ENCODE measurements around the gene SLC7A5. TPM values are rescaled to one million over a fixed set of nuclear protein-coding genes. Genes with fewer than 3 reads are reported as not detected.

Gene SLC7A5
- total and polyA plus RNA-seq, 2 experiments from 2014 or later = 5.4 to 8.2 TPM

- Histone ChIP-seq H3K4me1 (ENCODE audit: low read depth) (peaks cover 6% of the 10 kb centered on the region), H3K36me3 (no peaks in the 10 kb centered on the region), H3K27me3 (no peaks in the 10 kb centered on the region), H3K27ac (no peak overlapping the region), H3K9me3 (ENCODE audit: low read depth) (no peaks in the 10 kb centered on the region), H3K4me3 (no peak overlapping the region)
- DNase-seq (ENCODE audit: low read depth in 1 of 2, low spot score in 1 of 2) = no peak
- no peak for TF ChIP-seq CTCF (IDR thresholded peaks at IDR 0.05; ENCODE audit: low read depth, low read length)
Observed at GRCh38 chr16:87846705-87847466, 22.4 kb downstream of the SLC7A5 start.

GRCh38 chr16:87845807-87846619 lies 23.3 kb downstream of the SLC7A5 start:
- Histone ChIP-seq H3K27me3 (no peaks in the 10 kb centered on the region), H3K27ac (no peak overlapping the region), H3K36me3 (no peaks in the 10 kb centered on the region), H3K4me3 (no peak overlapping the region), H3K9me3 (ENCODE audit: low read depth) (no peaks in the 10 kb centered on the region), H3K4me1 (ENCODE audit: low read depth) (no peaks in the 10 kb centered on the region)
- TF ChIP-seq CTCF (IDR thresholded peaks at IDR 0.05; ENCODE audit: low read depth, low read length) = no peak
- no peak for DNase-seq (ENCODE audit: low read depth in 1 of 2, low spot score in 1 of 2)

GRCh38 chr16:87845213-87845612 lies 24.1 kb downstream of the SLC7A5 start:
- no peaks in the 10 kb centered on the region for H3K9me3 ChIP-seq (ENCODE audit: low read depth)
- H3K36me3 ChIP-seq = no peaks in the 10 kb centered on the region
- TF ChIP-seq CTCF (IDR thresholded peaks at IDR 0.05; ENCODE audit: low read depth, low read length) = no peak
- no peak for DNase-seq (ENCODE audit: low read depth in 1 of 2, low spot score in 1 of 2)
- H3K4me3 ChIP-seq = no peak overlapping the region
- no peak overlapping the region for H3K27ac ChIP-seq
- no peaks in the 10 kb centered on the region for H3K4me1 ChIP-seq (ENCODE audit: low read depth)
- no peaks in the 10 kb centered on the region for H3K27me3 ChIP-seq

GRCh38 chr16:87844809-87845208 lies 24.5 kb downstream of the SLC7A5 start:
- no peak overlapping the region for H3K27ac ChIP-seq
- H3K4me1 ChIP-seq (ENCODE audit: low read depth) = no peaks in the 10 kb centered on the region

More at GRCh38 chr16:87844809-87845208, 24.5 kb downstream of the SLC7A5 start:
- DNase-seq (ENCODE audit: low read depth in 1 of 2, low spot score in 1 of 2) = no peak
- H3K36me3 ChIP-seq = no peaks in the 10 kb centered on the region
- no peaks in the 10 kb centered on the region for H3K9me3 ChIP-seq (ENCODE audit: low read depth)
- H3K27me3 ChIP-seq = no peaks in the 10 kb centered on the region
- no peak for TF ChIP-seq CTCF (IDR thresholded peaks at IDR 0.05; ENCODE audit: low read depth, low read length)
- H3K4me3 ChIP-seq = no peak overlapping the region
